ENCODE data around the gene PDLIM5.

The PDLIM5 gene

DNA sequence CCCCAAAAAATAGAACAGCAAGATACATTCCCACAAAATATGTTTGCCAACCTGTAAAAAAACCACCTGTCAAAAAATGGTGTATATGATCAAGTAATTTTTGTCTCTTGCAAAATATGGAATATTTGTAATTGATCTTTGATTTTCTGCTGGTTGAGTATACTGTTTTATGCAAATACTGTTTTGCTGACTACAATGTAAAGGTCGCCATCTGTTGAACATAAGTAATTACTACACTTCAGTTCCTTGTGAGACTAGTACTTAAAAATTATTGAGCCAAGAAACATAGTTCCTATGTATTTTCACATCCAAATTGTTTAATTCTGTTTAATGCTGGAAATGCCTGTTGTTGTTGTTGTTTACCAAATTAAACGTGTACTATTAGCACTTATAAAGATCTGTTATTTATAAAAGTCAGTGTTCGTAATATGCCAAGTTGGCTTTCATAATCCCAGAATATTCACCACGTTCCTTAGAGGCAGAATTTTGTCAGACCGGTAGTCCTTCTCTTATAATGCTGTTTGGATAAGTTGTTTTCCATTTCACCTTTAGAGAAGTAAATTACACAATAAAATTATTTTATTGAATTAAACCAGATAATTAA lies 144.2 kb downstream of the PDLIM5 start:
- Histone ChIP-seq H3K4me1 (0 out of 20 replicates have a peak, but pooled peaks cover 0 to 3% (median 0%) of the 10 kb centered on the region in 10 experiments), H3K27ac (no peak overlapping the region), H3K9me3 (replicated peaks in 1 of 11) (no peaks in the 10 kb centered on the region), H3K4me2 (no peak overlapping the region), H3K4me3 (no peak overlapping the region), H3K9ac (no peak overlapping the region), H3K27me3 (no peaks in the 10 kb centered on the region), H3K36me3 (peaks cover 0 to 19% (median 0%) of the 10 kb centered on the region in 11 experiments; a peak in 3 of 22 replicates), H4K20me1 (no peaks in the 10 kb centered on the region; a peak in 1 of 22 replicates)
- no peak for TF ChIP-seq Cebpa-rat (IDR thresholded peaks at IDR 0.05)

DNA sequence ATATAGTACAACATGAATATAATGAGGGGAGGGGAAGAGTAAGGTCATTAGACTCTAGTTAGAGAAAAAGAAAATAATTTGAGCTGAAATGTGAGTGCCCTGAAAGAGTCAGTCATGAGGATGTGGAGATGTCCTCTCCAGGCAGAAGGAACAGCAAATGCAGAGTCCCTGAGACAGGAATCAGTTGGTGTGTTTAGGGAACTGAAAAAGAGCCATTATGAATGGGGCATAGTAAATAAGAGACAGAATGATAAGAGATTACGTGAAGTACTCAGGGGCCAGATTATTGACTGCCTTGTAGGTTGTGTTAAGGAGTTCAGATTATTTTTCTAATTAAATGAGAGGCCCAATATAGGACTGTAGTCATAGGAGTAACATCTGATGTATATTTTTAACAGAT lies 147.0 kb downstream of the PDLIM5 start:
- no peaks in the 10 kb centered on the region for H3K27me3 ChIP-seq
- no peak overlapping the region for H3K9ac ChIP-seq
- TF ChIP-seq Cebpa-rat (IDR thresholded peaks at IDR 0.05) = no peak
- no peak overlapping the region for H3K4me3 ChIP-seq
- H3K4me1 ChIP-seq = 0 out of 20 replicates have a peak, but pooled peaks cover 0 to 3% (median 0%) of the 10 kb centered on the region in 10 experiments
- no peak overlapping the region for H3K4me2 ChIP-seq
- H3K36me3 ChIP-seq = peaks cover 0 to 3% (median 0%) of the 10 kb centered on the region in 11 experiments; a peak in 1 of 22 replicates
- no peaks in the 10 kb centered on the region for H3K9me3 ChIP-seq (replicated peaks in 1 of 11)
- H4K20me1 ChIP-seq = no peaks in the 10 kb centered on the region; a peak in 1 of 22 replicates
- no peak overlapping the region for H3K27ac ChIP-seq

- no peaks in the 10 kb centered on the region for H3K9me3 ChIP-seq (replicated peaks in 1 of 11)
- no peaks in the 10 kb centered on the region for H3K27me3 ChIP-seq
- peaks cover 0 to 18% (median 0%) of the 10 kb centered on the region in 10 experiments; a peak in 4 of 20 replicates for H3K4me1 ChIP-seq
- no peaks in the 10 kb centered on the region for H3K36me3 ChIP-seq
- H3K9ac ChIP-seq = no peak overlapping the region
- H3K4me2 ChIP-seq = no peak overlapping the region
- no peak overlapping the region for H3K4me3 ChIP-seq
- peaks cover 0 to 6% (median 0%) of the 10 kb centered on the region in 11 experiments; a peak in 2 of 22 replicates for H4K20me1 ChIP-seq
- H3K27ac ChIP-seq = no peak overlapping the region
- no peak for TF ChIP-seq Cebpa-rat (IDR thresholded peaks at IDR 0.05)
These were observed 151.5 kb downstream of the PDLIM5 start for GRCh38 chr4:94603170-94603747.

- no peaks in the 10 kb centered on the region for H3K27me3 ChIP-seq
- no peaks in the 10 kb centered on the region; a peak in 1 of 22 replicates for H3K36me3 ChIP-seq
- no peak overlapping the region for H3K27ac ChIP-seq
- no peak overlapping the region for H3K4me3 ChIP-seq
- H4K20me1 ChIP-seq = peaks cover 0 to 6% (median 0%) of the 10 kb centered on the region in 11 experiments; a peak in 2 of 22 replicates
- no peak overlapping the region for H3K9ac ChIP-seq
- peak overlapping the region in 2 of 11 experiments; percentile 21 to 34; a peak in 4 of 22 replicates for H3K4me2 ChIP-seq
- no peaks in the 10 kb centered on the region for H3K9me3 ChIP-seq (replicated peaks in 1 of 11)
- no peak for TF ChIP-seq Cebpa-rat (IDR thresholded peaks at IDR 0.05)
- peaks cover 0 to 18% (median 0%) of the 10 kb centered on the region in 10 experiments; a peak in 4 of 20 replicates for H3K4me1 ChIP-seq
These were observed 153.6 kb downstream of the PDLIM5 start for GRCh38 chr4:94605241-94605805.

GRCh38 chr4:94610145-94610544 lies 158.4 kb downstream of the PDLIM5 start:
- Histone ChIP-seq H3K27me3 (no peaks in the 10 kb centered on the region), H3K4me1 (peaks cover 0 to 8% (median 0%) of the 10 kb centered on the region in 10 experiments; a peak in 4 of 20 replicates), H3K36me3 (no peaks in the 10 kb centered on the region; a peak in 1 of 22 replicates), H3K9me3 (replicated peaks in 1 of 11) (no peaks in the 10 kb centered on the region), H3K4me2 (no peak overlapping the region), H4K20me1 (peaks cover 0 to 1% (median 0%) of the 10 kb centered on the region in 11 experiments; a peak in 2 of 22 replicates), H3K9ac (no peak overlapping the region), H3K4me3 (no peak overlapping the region), H3K27ac (no peak overlapping the region)
- no peak for TF ChIP-seq Cebpa-rat (IDR thresholded peaks at IDR 0.05)

GRCh38 chr4:94613248-94613647 lies 161.5 kb downstream of the PDLIM5 start:
- TF ChIP-seq Cebpa-rat (IDR thresholded peaks at IDR 0.05) = no peak
- Histone ChIP-seq H4K20me1 (no peaks in the 10 kb centered on the region), H3K36me3 (peaks cover 0 to 10% (median 0%) of the 10 kb centered on the region in 11 experiments; a peak in 4 of 22 replicates), H3K27ac (no peak overlapping the region), H3K27me3 (no peaks in the 10 kb centered on the region), H3K4me3 (no peak overlapping the region), H3K4me2 (no peak overlapping the region), H3K9ac (no peak overlapping the region), H3K4me1 (no peaks in the 10 kb centered on the region), H3K9me3 (replicated peaks in 1 of 11) (no peaks in the 10 kb centered on the region)

- Histone ChIP-seq H3K9ac (no peak overlapping the region), H4K20me1 (no peaks in the 10 kb centered on the region), H3K27me3 (no peaks in the 10 kb centered on the region), H3K4me2 (no peak overlapping the region), H3K36me3 (peaks cover 0 to 31% (median 0%) of the 10 kb centered on the region in 11 experiments; a peak in 4 of 22 replicates), H3K4me1 (no peaks in the 10 kb centered on the region), H3K27ac (no peak overlapping the region), H3K9me3 (replicated peaks in 1 of 11) (no peaks in the 10 kb centered on the region), H3K4me3 (no peak overlapping the region)
- TF ChIP-seq Cebpa-rat (IDR thresholded peaks at IDR 0.05) = no peak
These were observed 163.7 kb downstream of the PDLIM5 start for GRCh38 chr4:94615451-94615850.

GRCh38 chr4:94621491-94622080 lies 169.8 kb downstream of the PDLIM5 start:
- H3K27me3 ChIP-seq = no peaks in the 10 kb centered on the region
- no peak for TF ChIP-seq Cebpa-rat (IDR thresholded peaks at IDR 0.05)
- H3K36me3 ChIP-seq = peaks cover 0 to 50% (median 0%) of the 10 kb centered on the region in 11 experiments; a peak in 4 of 22 replicates
- no peak overlapping the region for H3K27ac ChIP-seq
- no peak overlapping the region for H3K4me2 ChIP-seq
- H4K20me1 ChIP-seq = peaks cover 0 to under 1% (median 0%) of the 10 kb centered on the region in 11 experiments; a peak in 1 of 22 replicates
- no peaks in the 10 kb centered on the region for H3K9me3 ChIP-seq (replicated peaks in 1 of 11)
- H3K4me3 ChIP-seq = no peak overlapping the region
- H3K9ac ChIP-seq = no peak overlapping the region
- H3K4me1 ChIP-seq = no peaks in the 10 kb centered on the region
